Hepatocyte (in vitro differentiated cells): Measurements from ENCODE around the gene SPRED2. TPM values are rescaled to one million over a fixed set of nuclear protein-coding genes. Genes with fewer than 3 reads are reported as not detected.

Source experiments
- DNase-seq: peaks from one replicate; pipeline ENCODE4 v3.0.0-alpha.2; 2016; ENCODE audit warnings: low spot score
- H2AFZ ChIP-seq: fragments of 200-600 bp; sonication (generic); 2 replicates; pipeline ENCODE4 v1.6.0; 2016; ENCODE audit warnings: antibody characterized with exemption, mild to moderate bottlenecking
- H3K27ac ChIP-seq: fragments of 200-600 bp; sonication (generic); 2 replicates; pipeline ENCODE4 v1.5.1; 2016; ENCODE audit warnings: mild to moderate bottlenecking
- H3K27me3 ChIP-seq: fragments of 200-600 bp; sonication (generic); 2 replicates; pipeline ENCODE4 v1.6.1; 2016
- H3K36me3 ChIP-seq: fragments of 200-600 bp; sonication (generic); replicated peaks from 2 replicates; pipeline ENCODE4 v1.5.1; 2016; ENCODE audit warnings: low read depth; ENCODE audit not compliant: insufficient read depth
- H3K4me1 ChIP-seq: fragments of 200-600 bp; sonication (generic); 2 replicates; pipeline ENCODE4 v1.5.1; 2016; ENCODE audit warnings: mild to moderate bottlenecking, moderate library complexity; ENCODE audit not compliant: insufficient read depth
- H3K4me2 ChIP-seq: fragments of 200-600 bp; sonication (generic); 2 replicates; pipeline ENCODE4 v1.6.0; 2016
- H3K4me3 ChIP-seq: fragments of 200-600 bp; sonication (generic); 2 replicates; pipeline ENCODE4 v1.5.1; 2016; ENCODE audit warnings: mild to moderate bottlenecking
- H3K79me2 ChIP-seq: fragments of 200-600 bp; sonication (generic); 2 replicates; pipeline ENCODE4 v1.6.0; 2017; ENCODE audit warnings: mild to moderate bottlenecking
- H3K9me2 ChIP-seq: fragments of 200-600 bp; sonication (generic); replicated peaks from 2 replicates; pipeline ENCODE4 v1.6.0; 2017; ENCODE audit warnings: mild to moderate bottlenecking; ENCODE audit not compliant: insufficient read depth
- H3K9me3 ChIP-seq: fragments of 200-600 bp; sonication (generic); 2 replicates; pipeline ENCODE4 v1.5.1; 2016; ENCODE audit warnings: low read depth, mild to moderate bottlenecking
- H4K20me1 ChIP-seq: fragments of 200-600 bp; sonication (generic); 2 replicates; pipeline ENCODE4 v1.6.0; 2016; ENCODE audit warnings: mild to moderate bottlenecking; ENCODE audit not compliant: insufficient read depth, poor library complexity, severe bottlenecking
- CTCF ChIP-seq: fragments of 200-600 bp; sonication (generic); IDR thresholded peaks from 2 replicates; pipeline ENCODE4 v1.5.1; 2016; ENCODE audit warnings: antibody characterized with exemption, mild to moderate bottlenecking; ENCODE audit not compliant: poor library complexity
- EZH2 ChIP-seq: fragments of 200-600 bp; sonication (generic); IDR thresholded peaks from 2 replicates; pipeline ENCODE4 v1.6.1; 2016; ENCODE audit warnings: antibody characterized with exemption, mild to moderate bottlenecking, borderline replicate concordance
- EZH2phosphoT487 ChIP-seq: fragments of 200-600 bp; sonication (generic); IDR thresholded peaks from one replicate; pipeline ENCODE4 v1.6.1; 2018; ENCODE audit warnings: antibody characterized with exemption, mild to moderate bottlenecking, low read depth, moderate library complexity; ENCODE audit not compliant: unreplicated experiment, severe bottlenecking
- WGBS: methylation state at CpG from one replicate; pipeline ENCODE4 v1.1.6; 2016; ENCODE audit warnings: low lambda C conversion rate; ENCODE audit errors: missing lambda C conversion rate; 5-methylcytosine and 5-hydroxymethylcytosine counted together
- polyA plus RNA-seq: library from polyadenylated mRNA; unstranded; fragments of >200 nt; fragmentation: Nextera tagmentation; extraction: Ambion mirVana; gene quantifications from 2 replicates; pipeline ENCODE4 v1.2.1, GENCODE V29; 2016
- total RNA-seq: library from RNA; depleted of rRNA; stranded (reverse); fragments of >200 nt; gene quantifications from 2 replicates; pipeline ENCODE4 v1.2.3, GENCODE V29; 2014

SPRED2 gene
- total and polyA plus RNA-seq, 2 experiments from 2014 or later, result 12.7 to 14.1 TPM

- Histone ChIP-seq H3K4me2 (no peak overlapping the region), H2AFZ (no peak overlapping the region)
Observed at GRCh38 chr2:65456064-65456463, 23.7 kb upstream of the SPRED2 start.

DNA sequence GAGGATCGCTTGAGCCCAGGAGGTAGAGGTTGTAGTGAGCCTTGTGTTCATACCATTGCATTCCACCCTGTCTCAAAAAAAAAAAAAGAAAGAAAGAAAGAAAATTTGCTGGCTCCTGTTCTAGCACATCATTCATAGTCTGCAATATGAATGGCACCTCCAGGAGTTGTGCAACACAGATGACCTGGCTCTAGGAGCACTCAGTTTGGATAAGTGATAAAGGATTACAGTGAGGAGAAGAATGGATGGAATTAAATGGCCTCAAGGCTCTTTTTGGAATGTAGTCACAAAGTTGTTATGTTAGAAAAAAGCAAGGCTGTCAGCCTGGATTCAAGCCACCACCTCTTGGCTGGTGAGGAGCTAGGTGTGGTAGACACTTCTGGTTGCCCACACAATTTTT lies 21.5 kb upstream of the SPRED2 start:
- no peak overlapping the region for H2AFZ ChIP-seq
- WGBS, result 95% methylated on average over 1 of the region's 1 CpG
- TF ChIP-seq CTCF (no peak), EZH2 (no peak), EZH2phosphoT487 (no peak)

More at GRCh38 chr2:65456064-65456463, 23.7 kb upstream of the SPRED2 start:
- Histone ChIP-seq H3K4me3 (no peak overlapping the region), H3K9me2 (no peaks in the 10 kb centered on the region), H3K27ac (no peak overlapping the region), H3K36me3 (no peaks in the 10 kb centered on the region), H3K79me2 (no peaks in the 10 kb centered on the region), H3K27me3 (no peaks in the 10 kb centered on the region), H3K9me3 (no peaks in the 10 kb centered on the region), H3K4me1 (no peaks in the 10 kb centered on the region), H4K20me1 (no peaks in the 10 kb centered on the region)
- no peak for DNase-seq
- no peak for TF ChIP-seq CTCF
- TF ChIP-seq EZH2, result no peak
- no peak for TF ChIP-seq EZH2phosphoT487

GRCh38 chr2:65452150-65452895 lies 19.9 kb upstream of the SPRED2 start:
- no peak for TF ChIP-seq CTCF
- no peaks in the 10 kb centered on the region for H3K27me3 ChIP-seq
- H3K36me3 ChIP-seq, result no peaks in the 10 kb centered on the region
- no peaks in the 10 kb centered on the region for H4K20me1 ChIP-seq
- H3K4me3 ChIP-seq, result no peak overlapping the region
- H3K79me2 ChIP-seq, result no peaks in the 10 kb centered on the region
- H3K4me1 ChIP-seq, result no peaks in the 10 kb centered on the region
- H3K27ac ChIP-seq, result no peak overlapping the region
- DNase-seq, result no peak
- no peak overlapping the region for H3K4me2 ChIP-seq
- H2AFZ ChIP-seq, result no peak overlapping the region
- H3K9me2 ChIP-seq, result no peaks in the 10 kb centered on the region
- no peaks in the 10 kb centered on the region for H3K9me3 ChIP-seq
- WGBS, result 60% methylated on average over 5 of the region's 5 CpGs

More for the DNA sequence above, 21.5 kb upstream of the SPRED2 start:
- no peaks in the 10 kb centered on the region for H3K79me2 ChIP-seq
- no peaks in the 10 kb centered on the region for H3K36me3 ChIP-seq
- no peak overlapping the region for H3K4me2 ChIP-seq
- no peak overlapping the region for H3K27ac ChIP-seq
- H3K9me3 ChIP-seq, result no peaks in the 10 kb centered on the region
- H3K4me1 ChIP-seq, result no peaks in the 10 kb centered on the region
- H3K4me3 ChIP-seq, result no peak overlapping the region
- no peaks in the 10 kb centered on the region for H4K20me1 ChIP-seq
- DNase-seq, result no peak
- no peaks in the 10 kb centered on the region for H3K27me3 ChIP-seq
- no peaks in the 10 kb centered on the region for H3K9me2 ChIP-seq

DNA sequence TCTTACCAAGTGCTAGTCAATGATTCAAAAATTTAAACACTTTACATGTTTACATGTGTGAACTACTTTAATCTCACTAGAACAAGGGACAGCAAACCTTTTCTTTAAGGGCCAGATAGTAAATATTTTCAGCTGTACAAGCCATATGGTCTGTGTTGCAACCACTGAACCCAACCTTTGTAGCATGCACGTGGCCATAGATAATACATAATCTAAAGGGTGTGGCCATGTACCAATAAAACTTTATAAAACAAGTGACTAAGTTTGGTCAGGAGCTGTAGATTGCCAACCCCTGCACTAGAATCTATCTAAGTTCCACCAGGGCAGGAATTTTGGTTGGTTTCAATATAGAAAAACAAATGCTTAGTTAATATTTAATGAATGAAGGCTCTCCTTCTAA lies 18.4 kb upstream of the SPRED2 start:
- Histone ChIP-seq H3K36me3 (no peaks in the 10 kb centered on the region), H3K27me3 (no peaks in the 10 kb centered on the region), H3K27ac (no peak overlapping the region), H3K4me1 (no peaks in the 10 kb centered on the region), H3K79me2 (no peaks in the 10 kb centered on the region), H3K9me3 (no peaks in the 10 kb centered on the region), H3K4me2 (no peak overlapping the region), H3K9me2 (no peaks in the 10 kb centered on the region), H4K20me1 (no peaks in the 10 kb centered on the region), H2AFZ (no peak overlapping the region), H3K4me3 (no peak overlapping the region)
- no peak for DNase-seq
- WGBS, result 29% methylated on average over 1 of the region's 1 CpG
- TF ChIP-seq CTCF (no peak), EZH2phosphoT487 (no peak), EZH2 (no peak)
